HG03135 (cell line): Measurements from ENCODE around the gene KIF12.
"Not testable (repeated sequence)": the region's sequence is repeated elsewhere in the genome, so short reads cannot be mapped to it uniquely, and the experiment has no call there.

Experiments
- ATAC-seq: cut with Tn5 transposase; IDR thresholded peaks from one replicate; pipeline ENCODE4 v1.9.1; 2021; ENCODE audit warnings: mild to moderate bottlenecking, moderate library complexity; ENCODE audit not compliant: unreplicated experiment

Gene KIF12

DNA sequence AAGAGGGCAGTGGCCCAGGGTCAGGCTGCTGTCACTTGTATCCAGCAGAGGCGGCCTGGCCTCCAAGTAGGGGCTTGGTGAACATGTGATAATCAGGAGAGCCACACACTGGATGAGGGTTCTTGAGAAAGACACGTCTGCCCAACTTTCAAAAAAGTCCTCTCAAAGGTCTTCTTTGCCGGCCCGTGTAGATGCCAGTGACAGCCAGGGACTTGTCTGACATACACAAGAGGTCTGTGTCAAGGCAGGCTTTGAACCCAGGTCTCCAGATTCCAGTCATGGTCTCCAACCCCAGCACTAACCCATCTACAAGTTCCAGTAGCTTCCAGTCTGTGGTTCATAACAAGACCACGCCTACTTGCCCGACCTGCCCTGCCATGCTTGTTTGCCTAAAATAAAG, 13.1 kb downstream of the KIF12 start:
- no peak for ATAC-seq

DNA sequence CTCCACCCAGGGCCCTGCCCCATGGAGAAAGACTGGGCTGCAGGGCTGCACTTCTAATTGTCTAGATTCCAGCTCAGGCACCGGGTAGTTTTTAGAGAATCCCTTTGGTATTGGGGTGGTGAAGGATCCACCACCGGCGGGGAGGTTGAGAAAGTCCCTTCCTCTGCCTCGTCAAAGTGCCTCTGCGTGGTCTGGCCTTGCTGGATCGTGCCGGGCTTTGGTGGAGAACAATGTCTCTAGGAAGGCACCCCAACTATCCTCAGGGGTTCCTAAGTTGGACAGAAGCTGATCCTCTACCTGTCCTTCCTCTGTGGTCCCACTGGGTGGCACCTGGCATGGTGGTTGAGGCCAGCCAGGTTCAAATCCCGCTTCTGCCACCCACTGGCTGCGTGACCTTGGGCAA, 13.7 kb downstream of the KIF12 start:
- ATAC-seq = no peak

GRCh38 chr9:114084282-114085073, 14.6 kb downstream of the KIF12 start:
- no peak for ATAC-seq

DNA sequence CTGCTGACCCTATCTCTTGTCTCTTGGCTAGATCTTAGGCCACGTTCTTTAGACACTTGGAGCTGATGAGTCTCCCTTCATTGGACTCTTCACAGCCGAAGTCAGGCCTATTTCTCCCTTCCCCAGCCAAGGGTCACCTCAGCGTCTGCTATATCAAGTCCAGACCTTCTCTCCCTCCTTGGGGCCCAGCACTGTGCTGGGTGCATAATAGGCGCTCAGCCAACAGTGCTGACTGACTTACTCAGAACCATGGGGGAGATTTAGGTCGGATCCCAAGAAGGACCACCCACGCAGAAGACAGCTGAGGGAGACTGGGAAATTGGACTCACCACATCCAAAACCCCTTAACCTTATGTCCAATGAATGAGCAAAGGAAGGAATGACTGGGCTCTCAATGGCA, 15.4 kb downstream of the KIF12 start:
- no peak for ATAC-seq

DNA sequence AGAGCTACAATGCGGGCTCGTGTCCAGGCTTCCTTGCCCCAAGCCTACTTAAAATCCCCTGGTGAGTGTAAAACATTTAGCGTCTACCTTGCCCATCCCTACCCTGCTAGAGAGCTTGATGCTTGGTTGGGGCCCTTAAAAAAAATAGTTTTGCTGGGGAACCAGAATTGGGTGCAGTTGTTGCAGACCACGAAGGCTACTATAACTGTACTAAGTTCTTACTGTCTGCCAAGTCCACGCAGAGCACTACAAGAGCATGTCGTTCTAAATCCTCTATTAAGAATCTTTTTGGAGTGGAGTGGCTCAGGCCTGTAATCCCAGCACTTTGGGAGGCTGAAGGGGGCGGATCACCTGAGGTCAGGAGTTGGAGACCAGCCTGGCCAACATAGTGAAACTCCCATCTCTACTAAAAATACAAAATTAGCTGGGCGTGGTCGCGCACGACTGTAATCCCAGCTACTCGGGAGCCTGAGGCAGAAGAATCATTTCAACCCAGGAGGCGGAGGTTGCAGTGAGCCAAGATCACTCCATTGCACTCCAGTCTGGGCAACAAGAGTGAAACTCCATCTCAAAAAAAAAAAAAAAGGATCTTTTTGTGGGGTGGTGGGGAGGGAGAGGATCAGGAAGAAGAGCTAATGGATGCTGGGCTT, 16.2 kb downstream of the KIF12 start:
- ATAC-seq = not testable (repeated sequence)

DNA sequence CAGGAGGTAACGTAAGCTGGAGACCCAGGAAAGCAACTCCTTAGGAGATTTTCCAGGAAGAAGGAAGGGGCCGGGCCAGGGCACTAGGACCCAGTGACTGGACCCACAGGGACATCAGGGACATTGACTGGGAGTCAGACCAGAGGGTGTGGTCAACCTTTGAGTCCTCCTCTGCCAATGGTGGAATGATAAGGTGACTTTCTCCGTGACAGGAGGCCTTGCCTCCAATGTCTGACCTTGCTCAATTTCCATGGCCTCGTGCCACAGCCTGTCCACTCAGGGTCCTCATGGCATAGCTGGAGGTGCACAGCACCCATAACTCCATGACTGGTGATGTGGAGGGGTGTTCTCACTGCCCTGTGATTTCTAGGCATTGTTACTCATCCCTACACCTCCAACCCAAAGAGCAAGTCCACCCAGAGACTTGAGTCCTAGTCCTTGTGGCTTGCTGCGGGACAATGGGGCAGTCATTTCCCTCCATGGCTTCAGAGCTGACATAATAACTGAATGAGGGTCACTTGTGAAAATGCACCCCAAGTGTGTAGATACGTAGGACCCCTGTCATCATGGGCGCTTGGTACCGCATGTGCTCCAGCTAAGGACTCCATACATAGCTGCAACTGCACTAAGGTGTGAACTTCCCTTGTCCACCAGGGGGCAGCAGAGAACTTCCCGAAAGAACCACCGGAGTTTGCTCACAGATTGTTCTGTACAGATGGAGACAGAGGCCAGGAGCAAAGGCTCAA, 16.9 kb downstream of the KIF12 start:
- peak; percentile 88 for ATAC-seq

- ATAC-seq = no peak
Observed at GRCh38 chr9:114081441-114082016, 17.6 kb downstream of the KIF12 start.

DNA sequence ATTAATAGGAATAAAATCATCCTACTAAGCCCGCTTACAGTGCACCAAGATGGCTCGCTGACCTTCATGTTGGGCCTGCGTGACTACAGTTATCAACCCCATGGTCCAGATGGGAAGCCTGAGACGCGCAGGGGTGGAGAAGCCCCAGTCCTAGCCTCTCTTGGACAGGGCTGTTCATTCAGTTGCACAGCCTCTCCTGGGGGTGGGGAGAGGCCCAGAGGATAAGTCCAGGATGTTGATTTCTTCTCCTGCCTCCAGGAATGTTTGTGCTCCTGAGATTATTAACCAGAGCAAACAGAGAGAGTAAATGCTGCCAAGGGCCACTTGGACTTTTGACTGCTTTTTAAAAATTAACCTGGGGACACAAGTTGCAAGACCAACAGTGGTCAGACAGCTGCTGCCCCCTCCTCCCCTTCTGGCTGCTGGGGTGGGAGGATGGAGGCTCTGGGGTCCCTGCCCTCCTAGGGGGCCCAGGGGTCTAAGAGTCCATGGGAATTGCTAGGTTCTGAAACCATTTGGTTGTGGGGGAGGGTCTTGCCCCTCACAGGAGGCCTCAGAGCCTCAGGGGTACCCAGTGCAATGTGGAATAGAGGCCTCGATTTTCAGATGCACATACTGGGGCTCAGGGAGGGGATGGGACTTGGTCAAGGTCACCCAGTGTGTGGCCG, 18.2 kb downstream of the KIF12 start:
- ATAC-seq = no peak

DNA sequence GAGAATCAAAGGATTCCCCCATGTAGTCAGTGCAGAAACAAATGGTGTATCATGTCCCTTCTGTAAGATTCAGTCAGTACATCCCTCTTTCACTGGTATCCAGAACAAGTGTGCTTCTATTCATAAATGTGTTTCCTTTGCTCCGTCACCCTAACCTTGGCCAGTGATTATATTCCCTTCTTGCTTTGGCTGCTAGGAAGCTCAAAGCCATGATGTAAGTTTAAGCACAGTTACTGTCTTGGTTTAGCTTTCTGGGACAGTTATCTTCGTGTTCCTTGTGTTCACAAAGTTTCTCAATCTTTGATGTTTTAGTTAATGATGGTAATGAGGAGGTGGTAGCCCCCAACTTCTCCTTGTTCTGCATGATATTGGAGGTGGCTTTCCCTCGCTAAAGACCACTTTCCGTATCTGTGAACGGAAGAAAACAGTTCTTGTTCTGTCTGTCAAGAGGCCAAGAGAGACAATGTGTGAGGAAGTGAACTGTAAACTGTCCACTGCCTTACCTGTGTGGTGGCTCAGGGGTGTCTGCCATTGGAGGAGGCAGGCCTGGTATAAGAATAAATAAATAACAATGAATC, 18.8 kb downstream of the KIF12 start:
- ATAC-seq = no peak

DNA sequence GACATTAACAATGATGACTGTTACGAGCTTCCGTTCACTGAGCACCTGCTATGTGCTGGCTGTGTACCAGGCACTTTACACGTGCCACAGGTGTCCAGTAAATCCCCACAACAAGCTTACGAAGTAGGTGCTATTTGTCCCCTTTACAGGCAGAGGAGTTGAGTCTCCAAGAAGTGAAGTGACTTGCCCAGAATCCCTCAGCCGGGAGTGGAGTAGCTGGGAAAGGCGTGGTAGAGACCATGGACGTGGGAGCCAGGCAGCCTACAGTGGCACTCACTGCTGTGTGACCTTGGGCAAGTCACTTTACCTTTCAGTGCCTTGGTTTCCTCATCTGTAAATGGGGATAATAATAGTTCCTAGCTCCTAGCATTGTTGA, 20.3 kb downstream of the KIF12 start:
- no peak for ATAC-seq

DNA sequence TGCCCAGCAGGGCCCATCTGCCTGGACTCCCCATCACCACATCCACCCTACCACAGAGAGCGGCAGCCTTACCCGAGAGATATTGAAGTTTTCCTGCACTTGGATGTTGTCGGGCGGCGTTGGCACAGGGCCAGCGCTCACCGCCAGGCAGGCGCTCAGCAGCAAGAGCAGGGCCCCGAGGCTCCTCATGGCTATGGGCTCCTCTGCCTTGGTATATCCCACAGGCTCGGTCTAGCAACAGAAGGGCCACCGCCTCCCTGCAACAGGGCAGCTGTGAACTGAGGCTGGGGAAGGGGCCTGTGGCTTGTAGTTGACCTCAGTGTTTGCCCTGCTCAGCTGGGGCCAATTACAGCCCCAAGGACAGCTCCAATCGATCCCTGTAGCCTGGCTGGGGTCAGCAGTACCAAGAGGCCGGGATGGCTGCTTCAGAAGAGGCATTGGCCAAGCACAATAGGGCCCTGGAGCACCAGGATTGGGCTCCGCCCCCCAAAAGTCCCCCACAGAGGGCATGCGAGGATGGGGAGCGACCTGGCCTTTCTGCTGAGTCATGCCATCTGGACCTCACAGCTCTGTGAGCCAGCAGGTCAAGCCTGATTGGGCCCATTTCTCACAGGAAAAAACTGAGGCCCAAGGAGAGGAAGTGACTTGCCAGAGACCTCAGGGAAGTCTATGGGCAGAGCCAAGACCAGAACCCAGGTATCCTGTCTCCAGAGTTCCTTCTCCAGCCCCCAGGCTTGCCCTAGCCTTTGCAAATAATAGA, 20.9 kb downstream of the KIF12 start, which contains the start of gene AMBP:
Gene AMBP, minus strand, starts transcription at position 280 of the 760 bp plus-strand sequence. Its CDS starts 91 bp downstream, at position 189.
- ATAC-seq = no peak

DNA sequence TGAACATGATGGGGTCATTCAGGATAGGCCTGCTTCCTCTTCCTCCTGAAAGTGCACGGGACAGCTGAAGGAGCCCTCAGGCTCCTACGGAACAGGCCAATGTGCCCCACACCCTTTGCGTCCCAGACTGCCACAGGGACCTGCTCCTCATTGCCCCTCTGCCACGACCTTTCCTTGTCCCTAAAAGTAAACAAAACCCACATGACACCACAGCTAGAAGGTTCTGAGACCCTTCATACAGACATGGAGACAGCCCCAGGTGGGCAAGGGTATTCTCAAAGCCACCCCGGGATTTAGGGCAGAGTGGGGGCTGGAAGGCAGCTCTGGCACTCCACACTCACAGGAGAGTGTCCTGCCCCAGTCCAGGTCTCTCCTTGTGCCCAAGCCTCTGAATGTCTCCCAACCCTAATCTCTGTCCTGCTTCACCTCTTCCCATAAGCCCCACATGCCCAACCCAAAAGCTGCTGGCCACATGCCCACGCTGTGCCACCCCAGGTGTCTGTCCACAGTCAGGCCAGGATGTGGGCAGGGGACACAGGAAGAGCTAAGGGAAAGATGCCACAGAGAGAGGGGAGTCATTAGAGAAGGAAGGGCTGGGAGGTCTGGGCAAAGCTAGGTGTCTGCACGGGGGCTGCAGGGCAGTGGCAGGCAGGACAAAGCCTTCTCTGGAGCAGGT, 21.8 kb downstream of the KIF12 start:
- ATAC-seq = no peak

- no peak for ATAC-seq
Observed at GRCh38 chr9:114076237-114077161, 22.6 kb downstream of the KIF12 start.

GRCh38 chr9:114075602-114076001, 23.5 kb downstream of the KIF12 start:
- no peak for ATAC-seq

DNA sequence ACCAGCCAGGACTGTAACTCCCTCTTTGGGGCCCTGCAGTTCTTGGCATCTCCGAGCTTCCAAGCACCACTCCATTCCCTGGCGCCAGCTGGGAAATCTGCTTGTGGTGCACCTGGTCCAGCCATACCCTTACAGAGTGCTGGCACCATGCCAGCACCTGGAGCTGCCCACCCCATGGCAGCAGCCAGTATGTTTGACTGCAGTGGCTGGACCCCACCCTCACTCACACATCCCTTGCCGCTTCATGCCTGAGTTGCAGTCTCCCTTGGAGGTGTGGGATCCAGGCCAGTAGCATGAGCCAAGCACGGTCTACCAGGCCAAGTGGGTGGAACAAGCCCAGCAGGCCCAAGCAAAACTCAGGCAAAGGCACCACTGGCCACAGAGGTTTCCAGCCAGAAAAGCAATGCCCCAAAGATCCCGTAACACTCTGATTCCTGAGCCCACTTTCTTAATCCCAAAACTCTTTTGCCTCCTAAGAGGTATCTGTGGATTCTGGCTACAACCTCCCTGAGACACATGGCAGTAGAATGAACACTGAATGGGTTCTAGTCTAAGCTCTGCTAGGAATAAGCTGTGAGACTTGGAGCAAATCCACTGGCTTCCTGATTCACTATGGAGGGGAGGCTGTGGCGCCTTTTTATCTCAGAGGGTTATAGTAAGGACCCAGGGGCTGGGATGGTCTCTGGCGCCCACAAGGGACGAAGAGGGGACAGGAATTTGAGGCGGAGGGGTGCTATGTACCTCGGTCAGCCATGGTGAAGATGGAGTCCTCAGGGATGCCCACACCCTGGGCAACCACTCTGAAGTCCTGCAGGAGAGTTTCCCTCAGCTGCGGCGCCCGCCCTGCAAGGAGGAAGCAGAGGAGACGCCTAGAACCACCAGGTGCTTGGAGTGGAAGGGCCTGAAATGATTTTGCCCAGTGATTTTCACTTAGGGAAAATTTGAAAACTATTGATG, 26.6 kb downstream of the KIF12 start:
- ATAC-seq = no peak

DNA sequence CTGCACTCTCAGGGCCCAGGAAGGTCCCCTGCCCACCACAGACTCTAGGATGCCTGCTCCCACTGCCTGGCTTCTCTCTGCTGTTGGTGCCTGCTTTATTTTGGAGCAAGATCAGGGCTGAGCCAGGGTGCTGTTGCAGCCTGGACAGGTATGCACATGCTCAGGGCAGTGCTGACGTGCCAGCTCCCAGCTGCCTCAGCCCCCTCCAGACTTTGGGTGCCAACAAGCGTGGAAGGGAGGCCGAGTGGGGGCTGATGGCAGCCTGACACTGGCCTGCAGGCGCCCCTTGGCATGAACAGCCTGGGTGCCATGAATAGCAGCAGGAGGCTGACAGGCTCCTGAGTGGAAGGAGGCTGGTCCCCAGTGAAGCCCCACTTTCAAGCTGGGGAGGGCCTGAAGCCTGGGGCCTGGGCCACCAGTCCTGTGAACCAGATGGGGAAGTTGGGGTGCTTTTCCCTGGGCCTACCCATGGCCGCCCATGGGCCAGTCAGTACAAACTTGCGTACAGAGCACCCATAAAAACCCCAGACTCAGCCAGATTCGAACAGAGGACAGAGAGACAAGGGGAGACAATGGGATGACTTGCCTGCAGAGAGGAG, 27.8 kb downstream of the KIF12 start:
- no peak for ATAC-seq
